SH-SY5Y (cell line): ENCODE measurements around the gene MOK.

Experiments used
- GATA2 ChIP-seq: IDR thresholded peaks from 2 replicates; pipeline ENCODE4 v1.6.1; 2011; ENCODE audit warnings: mild to moderate bottlenecking, low read depth, low read length
- GATA3 ChIP-seq: IDR thresholded peaks from 2 replicates; pipeline ENCODE4 v1.6.1; 2011; ENCODE audit warnings: low read depth, mild to moderate bottlenecking, low read length, moderate library complexity

- TF ChIP-seq GATA2 (no peak), GATA3 (no peak)
Measured at GRCh38 chr14:102208741-102209140, 96.2 kb downstream of the MOK start.
